ENCODE measurements around the gene LPP.

LPP gene

GRCh38 chr3:188769831-188770230 lies 615.9 kb downstream of the LPP start:
- no peak for DNase-seq (ENCODE audit: extremely low spot score)
- TF ChIP-seq SUZ12 (IDR thresholded peaks at IDR 0.05) (no peak), BHLHE40 (IDR thresholded peaks at IDR 0.05; ENCODE audit: borderline replicate concordance) (no peak), PKNOX1 (IDR thresholded peaks at IDR 0.05) (no peak), NFRKB (IDR thresholded peaks at IDR 0.05) (no peak), L3MBTL2 (conservative IDR thresholded peaks at IDR 0.05) (no peak), CTBP1 (IDR thresholded peaks at IDR 0.05; ENCODE audit: borderline replicate concordance) (no peak), FOXA1 (IDR thresholded peaks at IDR 0.05) (no peak), FOXK2 (IDR thresholded peaks at IDR 0.05) (no peak), LEF1 (IDR thresholded peaks at IDR 0.05; ENCODE audit: borderline replicate concordance) (no peak)
- CTCF ChIA-PET, result no interaction called here
- POLR2A ChIA-PET, result no interaction called here

- ChIA-PET POLR2A (no interaction called here), CTCF (no interaction called here)
- TF ChIP-seq FOXK2 (IDR thresholded peaks at IDR 0.05) (no peak), LEF1 (IDR thresholded peaks at IDR 0.05; ENCODE audit: borderline replicate concordance) (no peak), FOXM1 (IDR thresholded peaks at IDR 0.05; ENCODE audit: borderline replicate concordance) (no peak), SP1 (IDR thresholded peaks at IDR 0.05) (no peak), ARNT (IDR thresholded peaks at IDR 0.05) (no peak), BHLHE40 (IDR thresholded peaks at IDR 0.05; ENCODE audit: borderline replicate concordance) (no peak), HDGF (IDR thresholded peaks at IDR 0.05; ENCODE audit: borderline replicate concordance) (no peak), TARDBP (IDR thresholded peaks at IDR 0.05) (no peak), FOXA1 (IDR thresholded peaks at IDR 0.05) (no peak), NFRKB (IDR thresholded peaks at IDR 0.05) (no peak), SUZ12 (IDR thresholded peaks at IDR 0.05) (no peak), ZNF384 (IDR thresholded peaks at IDR 0.05) (no peak), L3MBTL2 (conservative IDR thresholded peaks at IDR 0.05) (no peak), CTBP1 (IDR thresholded peaks at IDR 0.05; ENCODE audit: borderline replicate concordance) (no peak), ELF4 (IDR thresholded peaks at IDR 0.05) (no peak), PKNOX1 (IDR thresholded peaks at IDR 0.05) (no peak)
- no peak for DNase-seq (ENCODE audit: extremely low spot score)
These were observed 618.9 kb downstream of the LPP start for GRCh38 chr3:188772886-188773285.

GRCh38 chr3:188775412-188775811 lies 621.5 kb downstream of the LPP start:
- TF ChIP-seq NFRKB (IDR thresholded peaks at IDR 0.05) (no peak), HDGF (IDR thresholded peaks at IDR 0.05; ENCODE audit: borderline replicate concordance) (no peak), ZNF384 (IDR thresholded peaks at IDR 0.05) (no peak), ELF4 (IDR thresholded peaks at IDR 0.05) (no peak), ARNT (IDR thresholded peaks at IDR 0.05) (no peak), PKNOX1 (IDR thresholded peaks at IDR 0.05) (no peak), TARDBP (IDR thresholded peaks at IDR 0.05) (no peak), SUZ12 (IDR thresholded peaks at IDR 0.05) (no peak), L3MBTL2 (conservative IDR thresholded peaks at IDR 0.05) (no peak), CTBP1 (IDR thresholded peaks at IDR 0.05; ENCODE audit: borderline replicate concordance) (no peak)
- CTCF ChIA-PET, result no interaction called here
- DNase-seq (ENCODE audit: extremely low spot score), result no peak
- POLR2A ChIA-PET, result no interaction called here

- CTCF ChIA-PET, result no interaction called here
- no peak for DNase-seq (ENCODE audit: extremely low spot score)
- POLR2A ChIA-PET, result no interaction called here
- TF ChIP-seq LEF1 (IDR thresholded peaks at IDR 0.05; ENCODE audit: borderline replicate concordance), result no peak
- no peak for TF ChIP-seq CTBP1 (IDR thresholded peaks at IDR 0.05; ENCODE audit: borderline replicate concordance)
- no peak for TF ChIP-seq FOXK2 (IDR thresholded peaks at IDR 0.05)
- no peak for TF ChIP-seq NFRKB (IDR thresholded peaks at IDR 0.05)
- no peak for TF ChIP-seq FOXM1 (IDR thresholded peaks at IDR 0.05; ENCODE audit: borderline replicate concordance)
- no peak for TF ChIP-seq ZNF384 (IDR thresholded peaks at IDR 0.05)
- no peak for TF ChIP-seq ELF4 (IDR thresholded peaks at IDR 0.05)
- TF ChIP-seq BHLHE40 (IDR thresholded peaks at IDR 0.05; ENCODE audit: borderline replicate concordance), result no peak
- TF ChIP-seq FOXA1 (IDR thresholded peaks at IDR 0.05), result no peak
- no peak for TF ChIP-seq SP1 (IDR thresholded peaks at IDR 0.05)
- TF ChIP-seq PKNOX1 (IDR thresholded peaks at IDR 0.05), result no peak
- TF ChIP-seq SUZ12 (IDR thresholded peaks at IDR 0.05), result no peak
- no peak for TF ChIP-seq HDGF (IDR thresholded peaks at IDR 0.05; ENCODE audit: borderline replicate concordance)
- TF ChIP-seq TARDBP (IDR thresholded peaks at IDR 0.05), result no peak
- TF ChIP-seq ARNT (IDR thresholded peaks at IDR 0.05), result no peak
These were observed 622.5 kb downstream of the LPP start for GRCh38 chr3:188776447-188776846.

- CTCF ChIA-PET, result no interaction called here
These were observed 624.3 kb downstream of the LPP start for GRCh38 chr3:188778091-188778852.

More at GRCh38 chr3:188778091-188778852, 624.3 kb downstream of the LPP start:
- DNase-seq (ENCODE audit: extremely low spot score), result no peak
- POLR2A ChIA-PET, result no interaction called here
- TF ChIP-seq LEF1 (IDR thresholded peaks at IDR 0.05; ENCODE audit: borderline replicate concordance), result no peak
- no peak for TF ChIP-seq CTBP1 (IDR thresholded peaks at IDR 0.05; ENCODE audit: borderline replicate concordance)
- TF ChIP-seq ARNT (IDR thresholded peaks at IDR 0.05), result no peak
- TF ChIP-seq FOXA1 (IDR thresholded peaks at IDR 0.05), result no peak
- TF ChIP-seq ZNF384 (IDR thresholded peaks at IDR 0.05), result no peak
- TF ChIP-seq FOXM1 (IDR thresholded peaks at IDR 0.05; ENCODE audit: borderline replicate concordance), result no peak
